Suppressor macrophage treated with lipopolysaccharide for 1 hour (primary cell): Measurements from ENCODE around the gene PPP1R26.
"Not testable (repeated sequence)": the region's sequence is repeated elsewhere in the genome, so short reads cannot be mapped to it uniquely, and the experiment has no call there.

Source experiments
- DNase-seq, 3 donors: peaks; one replicate each; pipeline ENCODE4 v3.0.0-alpha.2; 2020 to 2022

PPP1R26 gene

DNA sequence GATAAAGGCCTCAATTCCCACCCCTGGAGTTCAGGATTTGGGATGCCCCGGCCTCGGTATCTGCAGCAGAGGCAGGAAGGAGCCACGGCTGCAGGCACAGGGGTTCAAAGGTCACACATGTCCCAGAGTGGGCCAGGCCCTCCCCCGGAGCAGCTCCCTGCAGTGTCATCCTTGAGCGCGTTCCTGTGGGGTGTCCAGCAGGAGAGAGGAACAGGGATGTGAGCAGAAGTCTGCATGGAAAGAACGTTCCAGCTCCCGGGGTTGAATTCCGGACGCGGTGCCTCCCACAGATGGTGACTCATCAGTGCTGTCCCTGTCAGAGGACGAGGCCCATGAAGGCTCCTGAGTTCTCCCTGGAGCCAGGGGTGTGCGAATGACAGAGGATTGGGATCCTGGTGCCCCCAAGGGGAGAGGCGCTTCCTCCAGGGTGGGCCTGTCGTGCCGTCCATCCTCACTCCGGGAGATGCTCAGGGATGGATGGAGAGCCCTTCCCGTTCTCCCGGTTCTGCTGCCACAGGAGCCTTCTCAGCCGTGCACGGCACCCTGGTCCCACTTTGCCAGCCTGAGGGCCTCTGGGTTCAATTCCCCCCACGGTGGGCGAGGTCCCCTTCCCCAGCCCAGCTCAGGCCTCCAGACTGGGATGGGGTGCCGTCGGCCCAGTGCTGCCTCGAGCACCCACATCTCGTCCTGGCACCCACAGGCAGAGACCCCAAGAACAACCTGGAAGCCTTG is 44.7 kb downstream of the PPP1R26 start:
- DNase-seq = no peak

DNA sequence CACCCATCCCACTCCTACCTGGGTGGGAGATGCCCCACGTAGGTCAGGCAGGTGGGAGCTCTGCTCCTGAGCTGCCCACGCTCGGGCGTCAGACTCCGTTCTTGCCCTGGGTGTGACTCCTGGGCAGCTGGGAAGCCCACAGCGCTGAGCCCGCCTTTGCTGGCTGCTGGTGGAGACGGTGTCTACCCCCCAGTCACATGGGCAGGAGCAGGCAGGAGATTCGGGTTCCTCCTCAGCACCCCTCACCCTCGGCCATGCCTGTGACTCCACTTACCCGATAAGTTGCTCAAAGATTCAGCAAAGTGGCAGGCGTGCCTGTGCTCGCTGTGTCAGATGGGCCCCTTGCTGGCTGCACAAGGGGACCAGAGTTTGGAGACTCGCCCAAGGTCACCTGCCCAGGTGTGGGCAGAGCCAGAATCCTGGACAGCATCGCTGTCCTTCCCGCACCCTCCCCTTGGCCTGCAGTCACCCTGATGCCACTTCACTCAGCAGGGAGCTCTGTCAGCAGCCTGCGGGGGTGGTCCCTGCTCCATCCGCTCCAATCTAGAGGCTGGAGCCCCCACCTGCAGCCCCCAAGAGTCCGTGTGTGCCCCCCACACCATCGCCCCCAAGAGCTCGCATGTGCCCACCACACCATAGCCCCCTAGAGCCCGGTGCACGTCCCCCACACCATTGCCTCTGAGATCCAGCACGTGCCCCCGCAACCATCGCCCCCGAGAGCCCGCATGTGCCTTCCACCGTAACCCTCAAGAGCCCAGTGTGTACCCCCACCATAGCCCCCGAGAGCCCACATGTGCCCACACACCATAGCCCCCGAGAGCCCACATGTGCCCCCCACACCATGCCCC is 45.9 kb downstream of the PPP1R26 start:
- no peak for DNase-seq

DNA sequence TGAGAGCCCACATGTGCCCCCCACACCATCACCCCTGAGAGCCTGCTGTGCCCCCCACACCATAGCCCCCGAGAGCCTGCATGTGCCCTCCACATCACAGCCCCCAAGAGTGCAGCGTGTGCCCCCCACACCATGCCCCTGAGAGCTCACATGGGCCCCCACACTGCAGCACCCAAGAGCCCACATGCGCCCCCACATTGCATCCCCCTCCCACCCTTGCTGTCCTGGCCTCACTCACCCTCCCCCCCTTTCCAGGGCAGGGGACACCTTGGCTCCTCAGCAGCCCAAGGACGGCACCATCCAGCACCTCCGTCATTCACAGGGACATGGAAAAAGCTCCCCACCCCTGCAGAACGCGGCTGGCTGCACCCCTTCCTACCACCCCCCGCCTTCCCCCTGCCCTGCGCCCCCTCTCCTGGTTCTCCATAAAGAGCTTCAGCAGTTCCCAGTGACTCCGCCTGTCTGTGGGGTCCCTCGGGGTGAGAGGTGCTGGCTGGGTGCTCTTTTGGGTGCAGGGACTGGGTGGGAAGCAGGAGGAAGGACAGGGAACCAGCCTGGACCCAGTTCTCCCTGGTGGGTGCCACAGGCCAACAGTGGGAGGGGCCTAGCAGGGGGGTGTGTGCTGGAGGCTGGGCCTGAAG is 46.6 kb downstream of the PPP1R26 start:
- DNase-seq = no peak

DNA sequence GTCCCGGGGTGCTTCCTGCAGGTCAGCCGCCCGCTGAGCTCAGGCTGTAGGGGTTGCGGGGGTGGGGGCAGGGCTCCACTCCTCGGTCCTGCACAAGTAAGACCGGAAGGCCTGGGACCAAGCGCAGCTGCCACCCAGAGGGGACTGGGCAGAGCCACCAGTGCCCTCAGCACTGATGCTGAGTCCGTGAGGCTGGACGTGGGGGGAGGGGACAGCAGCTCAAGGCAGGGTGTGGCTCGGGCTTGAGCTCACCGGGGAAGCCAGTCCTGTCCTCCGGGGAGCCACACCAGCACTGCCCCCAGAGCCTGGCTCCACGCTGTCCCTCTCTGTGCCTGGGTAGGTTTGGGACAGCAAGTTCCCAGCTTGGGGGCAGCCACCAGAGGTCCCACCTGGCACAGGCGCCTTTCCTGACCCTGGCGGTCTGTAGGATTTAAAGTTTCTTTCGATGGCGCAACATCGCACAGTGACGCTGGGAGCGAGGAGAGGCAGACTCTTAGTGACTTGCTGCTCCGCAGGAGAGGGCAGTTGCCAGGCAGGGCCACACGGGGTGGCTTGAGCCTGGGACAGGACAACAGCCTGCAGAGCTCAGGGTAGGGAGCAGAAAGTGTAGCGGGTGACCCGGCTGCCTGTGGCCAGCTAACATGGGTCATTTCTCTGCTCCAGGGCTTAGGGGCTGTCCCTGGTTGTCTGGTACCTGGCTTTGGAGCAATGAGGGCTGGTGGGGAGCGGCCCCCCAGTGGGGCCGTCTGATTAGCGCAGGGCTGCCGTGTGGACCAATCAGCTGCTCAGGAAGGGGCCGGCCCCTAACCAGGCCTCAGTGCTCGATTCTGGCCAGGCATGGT is 47.4 kb downstream of the PPP1R26 start:
- DNase-seq = no peak

DNA sequence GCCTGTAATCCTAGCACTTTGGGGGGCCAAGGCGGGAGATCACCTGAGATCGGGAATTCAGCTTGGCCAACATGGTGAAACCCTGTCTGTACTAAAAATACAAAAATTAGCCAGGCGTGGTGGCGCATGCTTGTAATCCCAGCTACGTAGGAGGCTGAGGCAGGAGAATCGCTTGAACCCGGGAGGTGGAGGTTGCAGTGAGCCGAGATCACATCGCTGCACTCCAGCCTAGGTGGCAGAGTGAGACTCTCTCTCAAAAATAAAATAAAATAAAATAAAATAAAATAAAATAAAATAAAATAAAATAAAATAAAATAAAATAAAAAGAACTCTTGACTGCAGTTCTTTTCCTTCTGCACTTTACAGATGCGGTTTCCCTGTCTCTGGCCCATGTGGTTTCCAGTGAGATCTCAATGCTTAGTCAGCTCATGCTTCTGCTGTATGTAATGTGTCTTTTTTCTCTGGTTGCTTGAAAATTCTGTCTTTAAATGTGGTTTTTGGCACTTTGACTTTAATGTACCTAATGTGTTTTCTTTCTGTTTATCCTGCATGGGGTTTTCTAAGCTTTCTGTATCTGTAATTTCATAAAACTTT is 49.4 kb downstream of the PPP1R26 start:
- DNase-seq = not testable (repeated sequence)

DNA sequence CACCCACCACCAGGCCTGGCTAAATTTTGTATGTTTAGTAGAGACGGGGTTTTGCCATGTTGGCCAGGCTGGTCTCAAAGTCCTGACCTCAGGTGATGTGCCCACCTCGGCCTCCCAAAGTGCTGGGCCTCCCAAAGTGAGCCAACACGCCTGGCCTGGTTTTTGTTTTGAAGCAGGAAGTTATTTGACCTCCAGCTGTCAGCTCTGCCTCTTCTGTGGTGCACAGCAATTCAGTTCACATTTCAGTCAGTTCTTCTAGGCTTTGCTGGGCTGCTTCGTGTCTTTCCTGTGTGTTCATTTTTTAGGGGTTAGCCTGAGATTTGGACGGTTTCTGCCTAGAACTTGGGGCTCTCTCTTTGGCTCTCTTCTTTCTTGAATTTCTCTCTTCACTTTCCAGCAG is 50.6 kb downstream of the PPP1R26 start:
- no peak for DNase-seq

DNA sequence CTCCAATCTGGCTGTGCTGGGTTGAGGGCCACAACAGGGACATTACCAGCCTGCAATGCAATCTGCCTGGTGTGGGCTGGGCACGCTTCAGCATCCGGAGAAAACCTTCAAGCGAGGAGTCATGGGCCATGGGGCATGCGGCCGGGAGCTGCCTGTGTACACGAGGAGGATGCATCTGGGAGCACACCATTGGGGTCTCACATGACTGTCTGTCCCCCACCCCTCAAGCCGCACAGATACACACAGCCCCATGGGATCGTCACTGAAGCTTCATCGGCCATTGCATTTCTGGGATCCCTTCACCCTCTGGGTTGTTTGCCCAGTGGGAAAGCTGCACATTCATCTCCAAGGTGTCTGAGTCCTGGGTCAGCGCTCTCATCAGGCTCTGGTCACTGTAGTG is 51.5 kb downstream of the PPP1R26 start:
- DNase-seq = no peak

DNA sequence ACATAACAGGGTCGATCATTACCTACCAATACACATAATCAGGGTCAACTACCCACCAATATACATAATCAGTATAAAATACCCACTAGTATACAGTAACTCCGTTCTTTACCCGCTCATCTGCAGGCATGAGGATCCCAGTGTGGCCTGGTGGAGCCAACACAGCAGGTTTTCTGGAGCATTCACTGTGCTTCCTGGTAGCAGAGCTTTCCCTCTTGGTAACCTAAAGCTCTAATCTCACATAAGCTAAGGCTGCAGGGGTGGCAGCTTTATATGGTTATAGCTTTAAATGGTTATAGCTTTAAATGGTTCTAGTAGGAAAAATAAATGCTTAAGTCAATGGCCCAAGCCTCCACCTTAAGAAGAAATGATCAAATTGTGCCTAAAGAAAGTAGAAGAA is 53.5 kb downstream of the PPP1R26 start:
- DNase-seq = no peak

DNA sequence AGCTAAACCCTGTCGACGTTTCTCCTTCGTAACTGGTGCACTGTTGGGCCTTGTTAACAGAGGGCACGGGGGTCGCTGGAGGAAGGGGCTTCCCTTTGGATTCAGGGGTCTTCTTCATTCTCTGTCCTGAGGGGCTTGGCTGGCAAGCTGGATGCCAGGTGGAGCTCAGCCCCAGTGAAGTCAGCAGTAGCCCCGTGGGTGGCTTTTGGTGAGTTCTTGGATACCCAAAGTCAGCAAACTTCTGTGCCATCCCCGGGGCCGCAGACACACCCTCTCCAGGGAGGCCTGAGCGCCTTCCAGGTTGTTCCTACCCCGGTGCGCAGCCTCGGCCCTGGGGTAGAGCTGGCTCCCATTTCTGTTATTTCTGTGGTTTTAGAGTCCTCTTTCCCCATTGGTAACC is 54.1 kb downstream of the PPP1R26 start:
- DNase-seq = no peak

DNA sequence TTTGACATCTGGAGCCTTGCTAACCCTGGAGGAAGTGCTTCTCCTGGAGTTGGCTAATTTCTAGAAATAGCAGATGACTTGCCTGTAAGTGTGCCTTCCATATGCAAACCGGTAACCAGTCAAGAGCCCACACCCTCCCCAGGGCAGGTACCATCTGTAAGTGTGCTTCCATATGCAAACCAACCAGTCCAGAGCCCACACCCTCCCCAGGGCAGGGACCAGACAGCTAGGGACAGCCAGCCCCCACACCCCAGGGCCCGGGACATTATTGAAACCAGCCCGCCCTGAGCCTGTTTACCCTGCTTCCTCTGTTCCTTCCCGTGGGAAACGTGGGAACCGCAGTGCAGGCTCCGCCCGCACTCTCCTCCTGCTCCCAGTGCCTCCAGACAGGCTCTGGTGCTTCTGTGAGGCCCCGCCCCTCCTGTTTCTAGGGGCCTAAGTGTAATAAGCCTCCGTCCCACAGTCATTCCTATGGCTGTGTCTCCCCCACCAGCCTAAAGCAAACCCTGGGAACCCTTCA is 54.7 kb downstream of the PPP1R26 start:
- not testable (repeated sequence) for DNase-seq

DNA sequence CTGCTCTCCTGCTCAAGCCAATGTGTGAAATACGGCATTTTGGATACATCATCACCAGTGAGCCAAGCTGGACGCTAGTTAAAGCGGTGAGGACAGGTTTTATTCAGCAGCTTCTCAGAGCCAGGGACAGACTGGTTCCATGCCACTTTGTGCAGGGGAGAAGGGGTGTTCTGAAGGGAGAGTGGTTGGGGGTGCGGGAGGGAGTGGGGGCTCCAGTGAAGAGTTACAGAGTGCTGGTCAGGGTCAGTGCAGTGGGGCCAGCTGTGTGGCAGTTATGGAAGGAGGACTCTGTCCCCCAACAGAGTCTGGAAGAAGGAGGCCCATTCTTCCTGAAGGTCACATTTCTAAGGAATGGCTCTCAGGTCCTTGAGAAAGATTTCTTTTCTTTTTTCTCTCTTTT is 55.2 kb downstream of the PPP1R26 start:
- not testable (repeated sequence) for DNase-seq

DNA sequence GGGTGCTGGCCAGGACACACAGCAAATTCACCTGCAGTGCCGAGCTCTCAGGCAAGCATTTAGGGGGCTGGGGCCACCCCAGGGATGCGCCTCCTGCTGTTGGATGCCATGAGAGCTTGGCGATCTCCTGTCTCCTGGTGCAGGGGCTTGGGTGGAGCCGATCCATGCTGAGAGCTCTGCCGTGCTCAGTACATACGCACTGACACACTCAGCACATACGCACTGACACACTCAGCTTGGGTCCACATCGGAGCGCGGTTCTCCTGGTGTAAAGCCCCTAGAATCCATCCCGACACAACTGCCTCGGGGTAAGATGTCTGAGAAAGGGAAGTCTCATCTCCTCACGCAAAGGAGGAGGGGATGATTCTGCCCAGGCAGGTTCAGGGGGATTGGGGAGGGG is 56.0 kb downstream of the PPP1R26 start:
- DNase-seq = not testable (repeated sequence)

DNA sequence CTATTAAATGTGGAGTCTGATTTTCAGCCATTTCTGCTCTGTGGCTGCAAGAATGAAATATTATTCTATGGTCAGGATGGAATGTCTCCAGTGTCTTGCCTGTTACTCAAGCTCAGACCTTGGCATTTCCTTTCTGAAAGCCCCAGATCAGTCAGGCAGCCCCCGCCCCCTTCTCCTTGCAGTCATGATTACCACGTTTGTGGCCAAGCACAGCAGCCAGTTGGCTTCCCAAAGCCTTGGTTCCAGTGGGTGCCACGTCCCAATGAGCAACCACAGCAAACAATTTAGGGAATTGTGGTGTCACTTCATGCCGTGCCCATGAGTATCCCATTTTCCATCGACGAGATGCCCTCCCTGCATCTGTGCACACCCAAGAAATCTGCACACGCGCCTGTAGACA is 56.6 kb downstream of the PPP1R26 start:
- no peak for DNase-seq
